CD14-positive monocyte (primary cell): ENCODE data around the gene ECPAS. TPM values are rescaled to one million over a fixed set of nuclear protein-coding genes. Genes with fewer than 3 reads are reported as not detected.
A peak's percentile ranks its signal among the peaks of the same experiment; 100 is the strongest.

Experiments used
- DNase-seq, 3 donors: peaks; one replicate each; pipeline ENCODE4 v3.0.0-alpha.2; 2011 to 2022
- H2AFZ ChIP-seq: 2 replicates; pipeline ENCODE4 v1.6.0; 2012; ENCODE audit warnings: mild to moderate bottlenecking, low read depth, low read length, inconsistent platforms; ENCODE audit not compliant: insufficient read depth, poor library complexity, severe bottlenecking
- H3K27ac ChIP-seq, 2 donors: 1 replicate in 1 of 2; 2 replicates in 1 of 2; pipeline ENCODE4 v1.5.1; 2012 to 2013; ENCODE audit warnings: low read length in 2 of 2, control low read depth in 1 of 2, inconsistent platforms in 1 of 2, low read depth in 1 of 2, mild to moderate bottlenecking in 1 of 2
- H3K27me3 ChIP-seq, 2 donors: one replicate each; pipeline versions ENCODE4 v1.6.0 to v1.6.1; 2011 to 2013; ENCODE audit warnings: low read length in 2 of 2; ENCODE audit not compliant: control insufficient read depth in 2 of 2, insufficient read depth in 2 of 2
- H3K36me3 ChIP-seq, 2 donors: replicated peaks in 1 of 2; 1 replicate in 1 of 2; 2 replicates in 1 of 2; pipeline versions ENCODE4 v1.5.1 to v1.6.1; 2012 to 2013; ENCODE audit warnings: low read length in 2 of 2, control low read depth in 1 of 2, inconsistent platforms in 1 of 2, mild to moderate bottlenecking in 1 of 2; ENCODE audit not compliant: insufficient read depth in 2 of 2, control insufficient read depth in 1 of 2
- H3K4me1 ChIP-seq, 2 donors: 1 replicate in 1 of 2; 2 replicates in 1 of 2; pipeline versions ENCODE4 v1.5.1 to v1.6.1; 2012 to 2013; ENCODE audit warnings: low read length in 2 of 2, control low read depth in 1 of 2, inconsistent platforms in 1 of 2, mild to moderate bottlenecking in 1 of 2, moderate library complexity in 1 of 2; ENCODE audit not compliant: insufficient read depth in 2 of 2, control insufficient read depth in 1 of 2
- H3K4me2 ChIP-seq: replicated peaks from 2 replicates; pipeline ENCODE3; 2012; ENCODE audit warnings: low read length, moderate library complexity, mild to moderate bottlenecking; ENCODE audit not compliant: poor library complexity, severe bottlenecking; ENCODE audit errors: extremely low read depth
- H3K4me3 ChIP-seq, 3 experiments: fragments of 200-600 bp in 1 of 3; sonication (generic) in 1 of 3; replicated peaks in 1 of 3; 1 replicate in 2 of 3; 2 replicates in 1 of 3; pipeline ENCODE4 v1.5.1; 2011 to 2013; ENCODE audit warnings: low read length in 3 of 3, mild to moderate bottlenecking in 3 of 3, control low read depth in 2 of 3, low read depth in 2 of 3, inconsistent platforms in 1 of 3, moderate library complexity in 1 of 3
- H3K79me2 ChIP-seq: 2 replicates; pipeline ENCODE4 v1.6.0; 2012; ENCODE audit warnings: mild to moderate bottlenecking, control low read depth, inconsistent platforms, low read length, moderate library complexity; ENCODE audit not compliant: insufficient read depth
- H3K9ac ChIP-seq: 2 replicates; pipeline ENCODE4 v1.6.0; 2017; ENCODE audit warnings: low read length, mild to moderate bottlenecking; ENCODE audit not compliant: insufficient read depth, poor library complexity, severe bottlenecking
- H3K9me3 ChIP-seq, 2 donors: replicated peaks in 1 of 2; 1 replicate in 1 of 2; 2 replicates in 1 of 2; pipeline versions ENCODE4 v1.5.1 to v1.6.1; 2012 to 2013; ENCODE audit warnings: low read length in 2 of 2, control low read depth in 1 of 2; ENCODE audit not compliant: control insufficient read depth in 1 of 2, insufficient read depth in 1 of 2
- H4K20me1 ChIP-seq: 2 replicates; pipeline ENCODE4 v1.6.0; 2012; ENCODE audit warnings: mild to moderate bottlenecking, low read length, control low read depth, moderate library complexity; ENCODE audit not compliant: insufficient read depth
- H3K27ac Mint-ChIP-seq, 7 donors: one replicate each; pipeline ENCODE4 v1.8.0; 2020; ENCODE audit warnings: mild to moderate bottlenecking in 7 of 7, mixed read lengths in 7 of 7, moderate library complexity in 6 of 7, inconsistent platforms in 2 of 7
- H3K27me3 Mint-ChIP-seq, 3 donors: one replicate each; pipeline ENCODE4 v1.8.0; 2021 to 2022; ENCODE audit warnings: low read depth in 3 of 3, mild to moderate bottlenecking in 3 of 3, mixed read lengths in 3 of 3, moderate library complexity in 3 of 3, inconsistent platforms in 1 of 3
- H3K36me3 Mint-ChIP-seq, 2 donors: one replicate each; pipeline ENCODE4 v1.8.0; 2020; ENCODE audit warnings: mixed read lengths in 2 of 2, inconsistent platforms in 1 of 2, mild to moderate bottlenecking in 1 of 2
- H3K4me1 Mint-ChIP-seq: one replicate; pipeline ENCODE4 v1.8.0; 2020; ENCODE audit warnings: mild to moderate bottlenecking, mixed read lengths
- H3K4me3 Mint-ChIP-seq, 2 donors: one replicate each; pipeline ENCODE4 v1.8.0; 2020; ENCODE audit warnings: mild to moderate bottlenecking in 2 of 2, mixed read lengths in 2 of 2, moderate library complexity in 1 of 2
- H3K9me3 Mint-ChIP-seq, 7 donors: one replicate each; pipeline ENCODE4 v1.8.0; 2020 to 2022; ENCODE audit warnings: mixed read lengths in 7 of 7, mild to moderate bottlenecking in 6 of 7, moderate library complexity in 6 of 7, inconsistent platforms in 2 of 7
- WGBS: methylation state at CpG from one replicate; pipeline ENCODE4 v1.1.5; 2013; ENCODE audit warnings: missing lambda C conversion rate; ENCODE audit not compliant: insufficient coverage; 5-methylcytosine and 5-hydroxymethylcytosine counted together
- intact Hi-C, 2 donors: fragments of 100-400 bp; cut with micrococcal nuclease; formaldehyde crosslinking; loops; one replicate each; pipeline versions ENCODE4 v1.15.0 to v1.15.1; 2023
- polyA plus RNA-seq, 3 donors: library from polyadenylated mRNA; depleted of rRNA in 1 of 3; unstranded in 2 of 3; stranded (reverse) in 1 of 3; fragments of 300-500 nt in 2 of 3; fragments of >200 nt in 1 of 3; fragmentation: Illumina TruSeq in 2 of 3; gene quantifications; 1 replicate in 2 of 3; 2 replicates in 1 of 3; pipeline ENCODE4 v1.2.3, GENCODE V29; 2012 to 2021
- TF ChIP-seq, protein P1 (sequence below): fragments of 200-600 bp; IDR thresholded peaks from one replicate; pipeline ENCODE4 v1.8.0; 2022; ENCODE audit warnings: antibody characterized with exemption, mild to moderate bottlenecking

ECPAS gene
- polyA plus RNA-seq, 3 donors: 7.4 to 27.6 (median 15.9) TPM

DNA sequence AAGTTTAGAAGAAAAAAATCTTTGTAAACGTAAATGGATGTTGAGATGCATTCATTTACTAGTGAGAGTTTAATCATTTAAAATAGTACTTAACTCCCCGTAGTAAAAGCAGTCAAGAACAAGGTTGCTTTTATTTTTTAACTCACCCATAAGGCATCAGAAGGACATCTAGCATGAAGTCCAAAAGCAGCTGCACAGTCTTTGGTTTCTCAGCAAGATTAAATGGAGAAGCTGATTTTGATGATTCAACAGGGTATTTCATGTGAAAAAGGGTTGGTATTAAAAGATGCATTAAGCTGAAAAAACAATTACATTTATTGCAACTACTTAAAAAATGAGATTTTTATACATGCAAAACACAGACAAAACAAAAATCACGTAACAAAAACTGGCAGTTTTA lies 44.0 kb downstream of the ECPAS start:
- Histone ChIP-seq H3K9me3 (no peaks in the 10 kb centered on the region), H3K4me3 (no peak overlapping the region), H3K27ac (no peak overlapping the region), H3K9ac (no peak overlapping the region), H2AFZ (no peak overlapping the region), H3K4me1 (no peaks in the 10 kb centered on the region), H3K4me2 (no peak overlapping the region), H3K79me2 (no peaks in the 10 kb centered on the region), H4K20me1 (no peaks in the 10 kb centered on the region), H3K27me3 (no peaks in the 10 kb centered on the region), H3K36me3 (peaks cover 64 to 90% of the 10 kb centered on the region in 2 donors)
- no peak overlapping the region for H3K4me3 Mint-ChIP-seq
- no peak overlapping the region for H3K27ac Mint-ChIP-seq
- no peaks in the 10 kb centered on the region for H3K4me1 Mint-ChIP-seq
- WGBS: 100% methylated on average over 1 of the region's 3 CpGs
- H3K27me3 Mint-ChIP-seq: no peaks in the 10 kb centered on the region
- DNase-seq: no peak
- intact Hi-C loops: no loop called here
- no peaks in the 10 kb centered on the region for H3K9me3 Mint-ChIP-seq
- TF ChIP-seq, protein P1, sequence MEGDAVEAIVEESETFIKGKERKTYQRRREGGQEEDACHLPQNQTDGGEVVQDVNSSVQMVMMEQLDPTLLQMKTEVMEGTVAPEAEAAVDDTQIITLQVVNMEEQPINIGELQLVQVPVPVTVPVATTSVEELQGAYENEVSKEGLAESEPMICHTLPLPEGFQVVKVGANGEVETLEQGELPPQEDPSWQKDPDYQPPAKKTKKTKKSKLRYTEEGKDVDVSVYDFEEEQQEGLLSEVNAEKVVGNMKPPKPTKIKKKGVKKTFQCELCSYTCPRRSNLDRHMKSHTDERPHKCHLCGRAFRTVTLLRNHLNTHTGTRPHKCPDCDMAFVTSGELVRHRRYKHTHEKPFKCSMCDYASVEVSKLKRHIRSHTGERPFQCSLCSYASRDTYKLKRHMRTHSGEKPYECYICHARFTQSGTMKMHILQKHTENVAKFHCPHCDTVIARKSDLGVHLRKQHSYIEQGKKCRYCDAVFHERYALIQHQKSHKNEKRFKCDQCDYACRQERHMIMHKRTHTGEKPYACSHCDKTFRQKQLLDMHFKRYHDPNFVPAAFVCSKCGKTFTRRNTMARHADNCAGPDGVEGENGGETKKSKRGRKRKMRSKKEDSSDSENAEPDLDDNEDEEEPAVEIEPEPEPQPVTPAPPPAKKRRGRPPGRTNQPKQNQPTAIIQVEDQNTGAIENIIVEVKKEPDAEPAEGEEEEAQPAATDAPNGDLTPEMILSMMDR: no peak
- peaks cover 69 to 76% of the 10 kb centered on the region in 2 donors for H3K36me3 Mint-ChIP-seq

DNA sequence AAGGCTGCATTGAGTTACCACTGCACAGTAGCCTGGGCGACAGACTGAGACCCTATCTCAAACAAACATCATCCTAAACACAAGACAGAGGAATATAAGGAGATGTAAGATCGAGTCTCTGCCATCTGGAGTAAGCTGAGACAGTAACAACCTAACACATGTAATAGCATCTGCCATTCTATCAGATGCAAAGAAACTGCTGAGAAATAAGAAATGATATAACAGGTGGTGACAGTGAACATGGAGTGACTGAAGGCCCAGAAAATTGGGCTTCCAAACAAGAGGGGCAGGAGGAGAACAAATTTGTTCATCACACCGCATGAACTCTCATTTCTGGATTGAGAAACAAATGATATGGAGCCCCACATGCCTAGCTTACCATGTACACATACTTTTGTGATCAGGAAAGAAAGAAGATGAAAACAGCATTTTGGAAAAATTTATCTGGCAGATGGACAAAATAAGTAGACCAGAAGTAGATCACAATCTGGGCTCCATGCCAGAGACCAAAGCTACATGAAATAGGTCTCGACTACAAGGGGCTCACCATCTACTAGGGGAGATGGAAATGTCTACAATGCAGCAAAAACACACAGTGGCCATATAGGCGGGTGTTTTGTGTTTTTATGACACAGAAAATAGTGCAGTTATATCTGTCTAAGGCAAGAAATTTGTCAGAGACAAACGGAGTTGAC lies 45.5 kb downstream of the ECPAS start:
- Histone ChIP-seq H3K79me2 (no peaks in the 10 kb centered on the region), H3K9ac (no peak overlapping the region), H4K20me1 (no peaks in the 10 kb centered on the region), H3K27me3 (no peaks in the 10 kb centered on the region), H3K4me2 (no peak overlapping the region), H3K36me3 (peaks cover 60 to 90% of the 10 kb centered on the region in 2 donors), H3K9me3 (no peaks in the 10 kb centered on the region), H2AFZ (no peak overlapping the region), H3K4me3 (no peak overlapping the region), H3K27ac (no peak overlapping the region), H3K4me1 (no peaks in the 10 kb centered on the region)
- no peak for DNase-seq
- 87% methylated on average over 3 of the region's 6 CpGs for WGBS
- Mint-ChIP-seq H3K4me3 (no peak overlapping the region), H3K27me3 (no peaks in the 10 kb centered on the region), H3K9me3 (no peaks in the 10 kb centered on the region), H3K4me1 (no peaks in the 10 kb centered on the region), H3K27ac (peak overlapping the region in 1 of 7 donors; percentile 10), H3K36me3 (peaks cover 60 to 68% of the 10 kb centered on the region in 2 donors)
- intact Hi-C loops: no loop called here
- TF ChIP-seq, protein P1: no peak
